Measurements from ENCODE around the gene DRD2.

- TF ChIP-seq CTCF (IDR thresholded peaks at IDR 0.05): no peak
- TF ChIP-seq POLR2A (IDR thresholded peaks at IDR 0.05): no peak
These were observed 28.3 kb downstream of the DRD2 start for GRCh38 chr11:113446938-113447337.

Data from body of pancreas (tissue), 4 donors.